Transverse colon (tissue), 4 donors: ENCODE data around the gene GFPT2. TPM values are rescaled to one million over a fixed set of nuclear protein-coding genes. Genes with fewer than 3 reads are reported as not detected.

Experiments
- DNase-seq: peaks from one replicate; pipeline ENCODE4 v3.0.0-alpha.2; 2019
- H3K27ac ChIP-seq, 4 donors: fragments of 200-600 bp; sonication (generic); 2 replicates each; pipeline ENCODE4 v1.5.1; 2016 to 2018; ENCODE audit warnings: inconsistent platforms in 4 of 4
- H3K27me3 ChIP-seq: fragments of 200-600 bp; sonication (generic); 2 replicates; pipeline ENCODE4 v1.5.1; 2017; ENCODE audit warnings: inconsistent platforms
- H3K36me3 ChIP-seq, 4 donors: fragments of 200-600 bp; sonication (generic); 2 replicates each; pipeline ENCODE4 v1.5.1; 2017 to 2019; ENCODE audit warnings: inconsistent platforms in 4 of 4
- H3K4me1 ChIP-seq, 4 donors: fragments of 200-600 bp; sonication (generic); 2 replicates each; pipeline ENCODE4 v1.5.1; 2017 to 2020; ENCODE audit warnings: inconsistent platforms in 4 of 4
- H3K4me3 ChIP-seq, 4 donors: fragments of 200-600 bp; sonication (generic); 1 replicate in 1 of 4; 2 replicates in 3 of 4; pipeline versions ENCODE4 v1.5.1 to v1.6.1; 2017 to 2019; ENCODE audit warnings: inconsistent platforms in 4 of 4
- H3K9me3 ChIP-seq, 2 donors: fragments of 200-600 bp; sonication (generic); 2 replicates each; pipeline ENCODE4 v1.5.1; 2017 to 2019; ENCODE audit warnings: inconsistent platforms in 2 of 2
- EP300 ChIP-seq: sonication (generic); formaldehyde crosslinking; IDR thresholded peaks from one replicate; pipeline ENCODE4 v1.6.1; 2017; ENCODE audit warnings: antibody characterized with exemption, low read depth
- POLR2A ChIP-seq: fragments of 450-650 bp; IDR thresholded peaks from one replicate; pipeline ENCODE4 v1.6.1; 2016; ENCODE audit warnings: antibody characterized with exemption, mild to moderate bottlenecking, moderate library complexity
- POLR2AphosphoS5 ChIP-seq, 3 donors: sonication (generic); formaldehyde crosslinking; IDR thresholded peaks; one replicate each; pipeline ENCODE4 v1.6.1; 2016; ENCODE audit warnings: antibody characterized with exemption in 3 of 3
- WGBS, 2 donors: methylation state at CpG; one replicate each; pipeline ENCODE4 v1.1.5; 2018; ENCODE audit warnings: low coverage in 1 of 2; 5-methylcytosine and 5-hydroxymethylcytosine counted together
- in situ Hi-C, 4 donors: fragments of 200-750 bp; cut with MboI; loops; one replicate each; pipeline versions ENCODE4 v1.15.0 to v1.15.1; 2017; ENCODE audit warnings: low sequenced_read_pairs in 3 of 4, low pct_ligation_motif_present in 1 of 4, low pct_unique_long_range_greater_than_20kb in 1 of 4
- intact Hi-C: fragments of 100-400 bp; cut with DNase I; formaldehyde crosslinking; loops from one replicate; pipeline ENCODE4 v1.15.1; 2023; ENCODE audit warnings: low total_unique reads
- total RNA-seq, 4 donors: library from RNA; depleted of rRNA; stranded (reverse); fragments of >200 nt; gene quantifications; one replicate each; pipeline ENCODE4 v1.1.0, GENCODE V29; 2016
- TF ChIP-seq, protein P1 (sequence below), 5 experiments: fragments of 200-600 bp in 3 of 5; fragments of 450-650 bp in 2 of 5; sonication (generic) in 3 of 5; IDR thresholded peaks; 1 replicate in 2 of 5; 2 replicates in 3 of 5; pipeline ENCODE4 v1.5.1; 2016 to 2017; ENCODE audit warnings: antibody characterized with exemption in 5 of 5, inconsistent platforms in 3 of 5, mild to moderate bottlenecking in 2 of 5, moderate library complexity in 1 of 5

GFPT2 gene
- total RNA-seq, 4 donors from 2014 or later = 5.9 to 47.4 (median 11.2) TPM

DNA sequence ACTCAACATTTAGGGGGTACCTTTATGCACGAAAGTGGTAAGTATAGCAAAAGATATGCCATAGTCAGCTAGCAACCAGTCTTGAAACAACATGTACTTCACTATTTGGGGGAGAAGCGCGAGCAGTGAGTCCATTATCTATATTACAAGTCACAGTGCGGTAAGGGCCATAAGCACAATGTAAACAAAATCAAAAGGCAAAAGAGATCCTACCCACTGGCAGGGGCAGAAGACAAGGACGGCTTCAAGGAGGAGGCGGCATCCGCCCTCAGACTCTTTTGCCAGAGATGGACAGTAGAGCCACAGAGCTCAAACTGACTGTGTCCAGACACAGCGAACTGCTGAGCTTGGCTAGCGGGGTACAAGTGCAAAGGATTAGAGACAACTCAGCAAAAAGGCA is 70.9 kb downstream of the GFPT2 start:
- in situ Hi-C loops (loop anchor here in 1 of 4 donors (25.0 kb wide), 1 partner anchor 205 kb away; the partner anchor contains the start of gene CNOT6), intact Hi-C loops (no loop called here)
- peaks cover 0 to 34% (median 15%) of the 10 kb centered on the region in 4 donors for H3K36me3 ChIP-seq
- H3K4me1 ChIP-seq = peaks cover 0 to 4% (median 0%) of the 10 kb centered on the region in 4 donors
- H3K9me3 ChIP-seq = no peaks in the 10 kb centered on the region
- no peak overlapping the region for H3K27ac ChIP-seq
- DNase-seq = no peak
- no peaks in the 10 kb centered on the region for H3K27me3 ChIP-seq
- 89 to 96% methylated on average over 5 to 9 of the region's 9 CpGs for WGBS, 2 donors
- TF ChIP-seq, protein P1, sequence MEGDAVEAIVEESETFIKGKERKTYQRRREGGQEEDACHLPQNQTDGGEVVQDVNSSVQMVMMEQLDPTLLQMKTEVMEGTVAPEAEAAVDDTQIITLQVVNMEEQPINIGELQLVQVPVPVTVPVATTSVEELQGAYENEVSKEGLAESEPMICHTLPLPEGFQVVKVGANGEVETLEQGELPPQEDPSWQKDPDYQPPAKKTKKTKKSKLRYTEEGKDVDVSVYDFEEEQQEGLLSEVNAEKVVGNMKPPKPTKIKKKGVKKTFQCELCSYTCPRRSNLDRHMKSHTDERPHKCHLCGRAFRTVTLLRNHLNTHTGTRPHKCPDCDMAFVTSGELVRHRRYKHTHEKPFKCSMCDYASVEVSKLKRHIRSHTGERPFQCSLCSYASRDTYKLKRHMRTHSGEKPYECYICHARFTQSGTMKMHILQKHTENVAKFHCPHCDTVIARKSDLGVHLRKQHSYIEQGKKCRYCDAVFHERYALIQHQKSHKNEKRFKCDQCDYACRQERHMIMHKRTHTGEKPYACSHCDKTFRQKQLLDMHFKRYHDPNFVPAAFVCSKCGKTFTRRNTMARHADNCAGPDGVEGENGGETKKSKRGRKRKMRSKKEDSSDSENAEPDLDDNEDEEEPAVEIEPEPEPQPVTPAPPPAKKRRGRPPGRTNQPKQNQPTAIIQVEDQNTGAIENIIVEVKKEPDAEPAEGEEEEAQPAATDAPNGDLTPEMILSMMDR (IDR thresholded peaks at IDR 0.05) = no peak
- TF ChIP-seq POLR2A (no peak), EP300 (no peak), POLR2AphosphoS5 (IDR thresholded peaks at IDR 0.05) (no peak)
- H3K4me3 ChIP-seq = no peak overlapping the region

DNA sequence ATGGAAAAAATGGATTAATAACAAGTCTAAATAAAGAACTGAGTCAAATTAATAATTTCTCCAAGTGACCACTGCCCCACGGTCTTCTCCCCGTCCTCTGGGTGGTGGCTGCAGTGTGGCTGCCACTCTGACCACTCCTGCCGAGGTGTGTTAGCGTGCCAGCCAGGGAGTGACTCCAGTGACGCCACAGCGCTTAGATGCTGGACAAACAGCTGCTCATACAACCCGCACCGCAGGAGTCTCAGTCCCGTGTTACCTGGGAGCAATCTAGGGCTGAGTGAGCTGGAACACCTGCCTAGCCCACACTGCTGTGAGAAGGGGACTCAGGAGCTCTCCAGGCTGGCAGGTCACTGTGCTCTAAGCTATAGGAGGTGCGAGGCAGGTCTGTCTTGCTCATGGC is 71.4 kb downstream of the GFPT2 start:
- no peaks in the 10 kb centered on the region for H3K9me3 ChIP-seq
- in situ Hi-C loops = loop anchor here in 1 of 4 donors (25.0 kb wide), 1 partner anchor 206 kb away; the partner anchor contains the start of gene CNOT6
- intact Hi-C loops = no loop called here

DNA sequence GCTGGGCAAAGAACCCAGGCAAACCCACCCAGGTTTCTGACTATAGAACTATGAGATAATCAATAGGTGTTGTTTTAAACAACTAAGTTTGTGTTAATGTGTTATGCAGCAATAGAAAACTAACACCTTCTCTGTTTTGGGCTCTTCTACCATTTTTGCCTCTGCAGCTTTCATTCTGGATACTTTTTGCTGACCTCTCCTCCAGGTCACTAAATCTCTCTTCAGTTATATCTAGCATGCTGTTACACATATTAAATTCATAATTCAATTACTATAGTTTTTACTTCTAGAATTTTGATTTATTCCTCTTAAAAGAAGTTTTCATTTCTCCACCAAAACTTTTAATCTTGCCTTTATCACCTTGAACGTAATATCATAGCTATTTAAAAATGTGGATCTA is 78.4 kb downstream of the GFPT2 start:
- in situ Hi-C loops (loop anchor here in 1 of 4 donors (25.0 kb wide), 1 partner anchor 213 kb away; the partner anchor contains the start of gene CNOT6), intact Hi-C loops (loop anchor here (5.0 kb wide), 1 partner anchor 1217 kb away; no protein-coding TSS in a partner anchor)
- TF ChIP-seq POLR2A (no peak), EP300 (no peak), POLR2AphosphoS5 (IDR thresholded peaks at IDR 0.05) (no peak)
- TF ChIP-seq, protein P1 (IDR thresholded peaks at IDR 0.05) = no peak
- H3K4me1 ChIP-seq = no peaks in the 10 kb centered on the region
- no peak overlapping the region for H3K27ac ChIP-seq
- peaks cover 0 to 70% (median 26%) of the 10 kb centered on the region in 4 donors for H3K36me3 ChIP-seq
- 98 to 100% methylated on average over 1 of the region's 1 CpG for WGBS, 2 donors
- H3K4me3 ChIP-seq = no peak overlapping the region
- H3K27me3 ChIP-seq = no peaks in the 10 kb centered on the region
- H3K9me3 ChIP-seq = peaks cover 23 to 30% of the 10 kb centered on the region in 2 donors
- DNase-seq = no peak

More for the DNA sequence above, 71.4 kb downstream of the GFPT2 start:
- no peak for TF ChIP-seq EP300
- TF ChIP-seq POLR2AphosphoS5 (IDR thresholded peaks at IDR 0.05) = no peak
- TF ChIP-seq POLR2A = no peak
- TF ChIP-seq, protein P1 (IDR thresholded peaks at IDR 0.05) = no peak
- Histone ChIP-seq H3K27me3 (no peaks in the 10 kb centered on the region), H3K36me3 (peaks cover 0 to 40% (median 17%) of the 10 kb centered on the region in 4 donors), H3K4me1 (no peaks in the 10 kb centered on the region), H3K4me3 (no peak overlapping the region), H3K27ac (no peak overlapping the region)
- WGBS, 2 donors = 94 to 96% methylated on average over 2 to 10 of the region's 10 CpGs
- no peak for DNase-seq

DNA sequence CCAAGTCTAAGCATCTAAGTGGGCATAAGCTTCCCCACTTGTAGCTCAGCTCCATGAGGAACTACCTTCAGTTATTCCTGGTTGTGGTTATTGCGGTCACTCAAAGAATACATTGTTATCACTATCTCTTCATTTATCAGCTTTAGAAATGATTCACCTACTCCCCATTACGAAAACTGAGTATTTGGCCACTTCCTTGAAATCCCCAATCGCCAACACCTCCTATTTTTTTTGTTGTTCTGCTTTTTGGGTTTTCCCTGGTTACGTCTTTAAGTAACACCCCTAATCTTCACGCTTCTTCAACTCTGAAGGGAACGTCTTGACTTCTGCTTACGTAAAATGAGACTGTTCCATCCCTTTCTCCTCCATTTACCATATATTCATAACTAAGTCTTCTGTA is 81.9 kb downstream of the GFPT2 start:
- no peak for DNase-seq
- intact Hi-C loops (loop anchor here (5.0 kb wide), 1 partner anchor 1214 kb away; no protein-coding TSS in a partner anchor), in situ Hi-C loops (no loop called here)
- 80 to 84% methylated on average over 6 to 7 of the region's 7 CpGs for WGBS, 2 donors
- no peak overlapping the region for H3K4me3 ChIP-seq
- peaks cover 52 to 57% of the 10 kb centered on the region in 2 donors for H3K9me3 ChIP-seq
- no peak overlapping the region for H3K27ac ChIP-seq
- H3K4me1 ChIP-seq = no peaks in the 10 kb centered on the region
- H3K27me3 ChIP-seq = no peaks in the 10 kb centered on the region
- peaks cover 0 to 68% (median 28%) of the 10 kb centered on the region in 4 donors for H3K36me3 ChIP-seq
- TF ChIP-seq POLR2AphosphoS5 (IDR thresholded peaks at IDR 0.05) = no peak
- TF ChIP-seq POLR2A = no peak
- TF ChIP-seq, protein P1 (IDR thresholded peaks at IDR 0.05) = no peak
- no peak for TF ChIP-seq EP300
